A204.1 (cell line): ENCODE results near the gene SNAPC4.
"Not testable (repeated sequence)": the region's sequence is repeated elsewhere in the genome, so short reads cannot be mapped to it uniquely, and the experiment has no call there.

Source experiments
- FAIRE-seq: peaks from 2 replicates; lab custom pipeline; 2012; peaks lifted over from hg19 to GRCh38; lab: Jason Lieb, UNC

SNAPC4 gene

GRCh38 chr9:136410500-136411287 lies 10.7 kb upstream of the SNAPC4 start, which contains the start of the genes ENTR1 and PMPCA:
Gene ENTR1 (minus strand): TSS chr9:136410614. CDS start chr9:136410397, 217 bp downstream.
Gene PMPCA (plus strand): TSS chr9:136410658. CDS start chr9:136410669, 11 bp downstream.
- FAIRE-seq: no peak

- FAIRE-seq: no peak
Observed at GRCh38 chr9:136409557-136410455, 9.8 kb upstream of the SNAPC4 start.

- no peak for FAIRE-seq
Observed at GRCh38 chr9:136407911-136408310, 7.9 kb upstream of the SNAPC4 start.

GRCh38 chr9:136407061-136407460 lies 7.1 kb upstream of the SNAPC4 start:
- FAIRE-seq: not testable (repeated sequence)

- FAIRE-seq: not testable (repeated sequence)
Observed at GRCh38 chr9:136405904-136406303, 5.9 kb upstream of the SNAPC4 start.

DNA sequence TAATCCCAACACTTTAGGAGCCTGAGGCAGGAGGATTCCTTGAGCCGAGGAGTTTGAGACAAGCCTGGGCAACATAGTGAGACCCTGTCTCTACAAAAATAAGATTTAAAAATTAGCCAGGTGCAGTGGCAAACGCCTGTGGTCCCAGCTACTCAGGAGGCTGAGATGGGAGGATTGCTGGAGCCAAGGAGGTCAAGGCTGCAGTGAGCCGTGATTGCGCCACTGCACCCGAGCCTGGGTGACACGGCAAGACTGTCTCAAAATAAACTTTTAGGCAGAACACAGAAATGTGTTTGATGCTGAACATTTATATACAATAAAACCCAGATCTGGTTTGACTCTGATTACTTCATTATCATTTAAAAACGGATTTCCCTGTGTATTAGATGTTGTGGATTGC lies 5.5 kb upstream of the SNAPC4 start:
- FAIRE-seq: no peak

- FAIRE-seq: no peak
Observed at GRCh38 chr9:136404801-136405136, 4.8 kb upstream of the SNAPC4 start.

DNA sequence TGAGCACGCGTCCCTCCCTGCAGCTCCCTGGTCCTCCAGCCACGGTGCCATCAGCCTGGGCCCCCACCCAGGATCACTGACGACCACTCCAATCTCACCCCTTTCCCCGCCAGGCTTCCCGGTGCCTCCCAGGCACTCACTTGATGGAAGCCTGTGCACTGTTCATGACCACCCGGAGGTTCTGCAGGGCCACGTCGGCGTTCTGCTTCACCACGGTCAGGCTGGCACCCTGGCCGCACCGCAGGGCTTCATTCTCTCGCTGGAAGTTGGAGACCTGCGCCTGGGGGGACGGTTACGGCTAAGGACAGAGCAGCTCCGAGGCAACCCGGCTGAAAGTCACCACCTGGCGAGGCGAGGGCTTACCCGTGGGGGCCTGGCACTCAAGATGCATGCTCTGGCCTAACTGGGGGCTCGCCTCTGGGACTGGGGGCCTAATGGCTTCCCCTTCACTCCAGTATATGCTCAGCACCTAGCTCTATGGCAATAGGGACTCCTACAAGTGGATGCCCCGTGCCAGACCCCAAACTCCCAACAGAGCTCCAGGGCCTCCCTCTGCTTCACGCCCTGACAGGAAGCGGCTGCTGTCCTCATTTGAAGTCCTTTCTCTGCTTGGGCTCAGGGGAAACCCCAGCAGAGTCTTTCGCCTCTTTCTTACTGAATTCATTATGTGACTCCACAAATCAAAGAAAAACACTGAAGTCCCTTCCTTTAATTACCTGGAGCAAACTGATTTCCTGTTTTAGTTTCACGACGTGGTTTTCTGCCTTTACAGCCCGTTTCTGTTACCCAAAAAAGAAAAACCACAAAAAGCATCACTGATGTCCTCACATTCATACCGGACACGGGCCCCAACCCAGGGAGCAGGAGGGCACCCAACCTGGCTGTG lies 4.2 kb upstream of the SNAPC4 start:
- no peak for FAIRE-seq

DNA sequence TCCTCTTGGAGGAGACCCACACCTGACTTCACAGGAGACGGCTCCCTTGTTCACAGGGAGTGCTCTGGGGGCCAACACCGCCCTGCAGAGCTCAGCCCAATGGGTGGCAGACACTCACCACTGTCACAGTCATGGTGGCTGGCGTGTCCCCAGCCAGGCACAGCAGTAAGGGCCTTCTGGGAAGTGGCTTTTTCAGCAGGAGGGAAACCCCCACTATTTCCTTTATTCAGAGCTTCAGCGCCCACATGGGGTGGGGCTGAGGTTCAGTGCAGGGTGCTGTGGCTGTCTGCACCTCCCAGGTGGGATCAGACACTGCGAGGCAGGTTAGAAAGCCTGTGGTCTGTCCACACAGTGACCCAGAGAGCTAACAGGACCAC lies 3.6 kb upstream of the SNAPC4 start:
- no peak for FAIRE-seq

GRCh38 chr9:136402067-136402466 lies 2.1 kb upstream of the SNAPC4 start:
- no peak for FAIRE-seq

DNA sequence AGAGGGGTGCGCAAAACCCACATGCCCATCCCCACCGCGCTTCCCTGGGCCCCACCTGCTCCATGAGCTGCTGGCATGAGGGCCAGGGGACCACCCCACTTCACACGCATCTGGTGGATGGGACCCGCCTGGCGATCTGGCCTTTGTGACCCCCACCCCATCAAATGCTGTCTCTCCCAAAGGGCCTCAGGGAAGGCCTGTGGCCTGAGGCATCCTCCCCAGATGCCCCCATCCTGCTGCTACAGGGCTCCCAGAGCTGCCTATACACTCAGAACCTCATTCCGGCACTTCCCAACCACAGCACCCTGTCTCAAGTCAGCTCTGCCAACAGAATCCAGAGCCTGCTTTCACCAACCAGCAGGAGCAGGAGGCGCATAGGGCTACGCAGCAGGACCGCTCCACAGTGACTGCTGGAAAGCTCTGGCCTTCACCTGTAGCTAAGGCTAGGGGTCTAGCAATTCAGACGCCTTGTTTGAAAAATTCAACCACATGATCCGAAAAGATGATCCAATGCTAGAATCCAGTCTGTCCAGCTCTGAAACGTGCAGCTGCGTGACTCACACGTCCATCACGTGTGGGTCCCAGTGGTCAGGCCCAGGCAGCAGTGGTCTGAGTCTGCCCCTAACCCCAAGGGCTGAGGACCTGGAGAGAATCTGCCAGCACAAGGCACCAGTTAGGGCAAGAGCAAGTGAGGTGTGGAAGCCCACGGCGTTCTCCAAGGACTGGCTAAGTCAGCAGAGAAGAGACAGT lies 1.4 kb upstream of the SNAPC4 start:
- FAIRE-seq: no peak

DNA sequence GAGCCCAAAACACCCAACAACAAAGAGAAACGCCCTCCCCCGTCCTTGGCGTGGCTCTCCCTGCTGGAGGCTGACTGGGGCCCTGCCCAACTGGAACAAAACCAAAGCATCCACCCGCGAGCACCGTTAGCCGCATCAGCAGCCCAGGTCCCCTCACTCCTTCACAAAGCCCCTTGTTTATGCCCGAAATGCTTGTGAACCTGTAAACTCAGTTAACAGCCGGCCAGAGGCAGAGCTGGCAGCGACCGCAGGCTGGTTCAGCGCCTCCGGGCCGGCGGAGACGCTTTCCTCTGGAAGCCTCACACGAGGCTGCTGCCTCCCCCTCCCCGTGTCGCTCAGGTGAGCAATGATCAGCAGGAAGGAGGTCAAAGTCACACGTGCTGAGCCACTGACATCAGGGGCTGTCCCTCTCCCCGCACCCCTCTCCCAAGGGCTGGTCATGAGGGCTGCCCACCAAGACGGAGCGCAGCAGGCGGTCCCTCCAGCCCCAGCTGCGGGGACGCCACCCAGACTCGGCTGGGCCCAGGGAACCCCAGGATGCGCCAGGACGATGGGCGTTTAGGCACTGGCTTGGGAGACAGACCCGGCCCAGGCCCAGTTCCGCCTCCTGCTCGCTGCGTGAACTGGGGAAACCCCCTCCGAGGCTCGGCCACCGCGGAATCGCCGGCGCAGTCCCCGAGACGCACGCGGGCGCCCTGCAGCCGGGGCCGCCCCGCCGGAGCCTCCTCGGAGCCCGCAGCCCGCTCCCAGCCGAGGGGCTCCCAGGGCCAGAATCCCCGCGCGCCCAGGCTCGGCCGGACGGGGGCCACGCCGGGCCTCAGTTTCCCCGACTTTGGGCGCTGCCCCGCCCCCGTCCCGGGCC lies 563 bp downstream of the SNAPC4 start:
- no peak for FAIRE-seq

GRCh38 chr9:136398286-136398685 lies 1.7 kb downstream of the SNAPC4 start:
- no peak for FAIRE-seq

GRCh38 chr9:136397643-136398042 lies 2.3 kb downstream of the SNAPC4 start:
- FAIRE-seq: no peak

- no peak for FAIRE-seq
Observed at GRCh38 chr9:136396219-136396515, 3.8 kb downstream of the SNAPC4 start.

DNA sequence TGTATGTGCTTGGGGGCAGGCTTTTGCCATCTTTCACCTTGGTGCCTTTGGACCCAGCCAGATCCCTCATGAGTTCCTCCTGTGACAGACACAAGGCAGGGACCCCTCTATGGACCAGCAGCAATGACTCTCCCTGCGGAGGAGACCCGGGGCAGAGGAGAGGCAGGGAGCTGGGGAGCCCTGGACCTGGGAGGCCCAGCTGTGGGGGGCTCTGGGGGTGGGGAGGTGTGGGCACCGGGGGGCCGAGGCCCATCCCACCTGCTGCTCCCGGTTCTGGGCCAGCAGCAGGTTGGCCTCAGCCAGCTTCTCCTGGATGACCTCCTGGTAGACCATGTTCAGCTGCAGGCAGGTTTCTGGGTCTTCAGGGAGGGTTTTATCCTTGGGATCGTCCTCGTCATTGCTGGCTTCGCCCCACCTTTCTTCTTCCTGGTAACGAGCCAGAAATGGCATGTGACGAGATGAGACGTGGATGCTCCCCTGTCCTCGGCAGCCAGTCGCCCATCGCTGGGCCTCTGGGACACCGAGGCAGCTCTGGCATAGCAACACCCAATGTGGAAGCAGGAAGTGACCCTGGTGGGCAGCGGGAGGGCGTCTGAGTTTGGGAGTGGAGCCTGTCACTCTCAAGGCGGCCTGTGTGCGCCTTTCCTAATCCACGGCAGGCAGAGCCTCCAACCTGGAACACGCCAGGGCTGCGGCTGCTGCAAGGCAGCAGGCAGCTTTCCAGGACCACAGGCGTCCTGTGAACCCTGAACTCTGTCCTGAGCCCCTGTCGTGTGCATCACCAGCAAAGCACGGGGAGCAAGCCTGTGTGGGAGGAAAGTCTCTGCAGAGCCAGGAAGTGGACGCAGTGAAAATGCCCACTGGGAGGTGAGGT lies 4.4 kb downstream of the SNAPC4 start:
- FAIRE-seq: no peak

DNA sequence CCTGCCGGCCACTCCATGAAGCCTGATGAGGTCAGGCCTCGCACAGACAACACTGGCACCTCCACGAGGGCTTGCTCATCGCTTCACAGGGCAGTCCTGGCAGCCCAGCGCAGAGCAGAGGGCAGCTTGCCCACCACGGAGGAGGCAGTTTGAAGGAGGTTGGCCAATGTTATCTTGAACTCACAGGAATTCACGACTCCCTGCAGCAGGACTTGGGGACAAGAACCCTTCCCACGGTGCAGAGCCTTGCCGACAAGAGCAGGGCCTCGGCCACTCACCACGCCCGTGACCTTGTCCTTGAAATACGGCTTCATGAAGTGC lies 5.0 kb downstream of the SNAPC4 start:
- FAIRE-seq: no peak

DNA sequence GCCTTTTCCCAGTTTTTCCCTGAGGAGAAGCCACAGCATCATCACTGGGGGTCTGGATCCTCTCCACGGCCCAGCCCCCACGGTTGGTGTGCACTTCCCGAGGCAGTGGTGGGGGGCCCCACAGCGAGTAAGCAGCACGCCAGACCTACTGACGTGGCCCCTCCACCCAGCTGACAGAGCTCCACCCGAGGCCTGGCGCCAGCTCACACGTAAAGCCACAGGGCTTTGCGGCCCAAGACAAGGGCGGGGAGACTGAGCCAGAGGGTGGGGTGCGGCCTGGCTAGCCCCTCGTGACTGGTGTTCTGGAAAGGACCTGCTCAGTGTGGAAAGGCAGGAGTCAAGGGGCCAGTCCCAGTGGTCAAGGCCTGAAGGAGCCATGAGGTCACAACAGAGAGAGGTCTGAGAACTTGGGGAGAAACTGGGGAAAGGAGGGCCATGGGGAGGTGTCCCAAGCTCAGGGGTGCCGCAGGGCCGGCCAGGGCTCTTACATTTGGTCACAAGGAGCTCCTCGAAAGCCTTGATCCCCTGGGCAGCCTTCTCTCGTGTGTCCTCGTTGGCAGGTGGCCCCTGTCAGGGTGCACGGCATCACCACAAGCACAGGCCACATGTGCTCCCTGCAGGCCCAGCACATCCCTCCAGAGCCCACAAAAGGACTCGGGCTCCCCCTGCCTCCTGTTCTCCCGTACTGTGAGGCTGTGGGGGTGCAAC lies 5.5 kb downstream of the SNAPC4 start:
- no peak for FAIRE-seq

DNA sequence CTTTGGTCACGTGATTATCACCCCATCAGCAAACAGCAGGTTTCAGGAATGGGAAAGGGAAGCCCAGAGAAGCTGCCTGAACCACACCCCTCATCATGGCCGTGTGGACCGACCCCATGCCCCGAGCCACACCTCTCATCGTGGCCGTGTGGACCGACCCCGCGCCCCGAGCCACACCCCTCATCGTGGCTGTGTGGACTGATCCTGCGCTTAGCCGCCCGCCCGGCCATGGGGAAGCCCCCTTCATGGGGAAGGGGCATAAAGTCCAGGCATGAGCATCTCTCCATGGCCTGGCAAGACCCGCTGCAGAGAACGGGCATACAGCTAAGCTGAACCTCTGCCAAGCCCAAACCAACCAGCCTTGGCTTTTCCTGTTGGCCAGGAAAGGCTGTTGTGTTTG lies 6.4 kb downstream of the SNAPC4 start:
- no peak for FAIRE-seq
